Measurements from ENCODE around the gene GPR107. TPM values are rescaled to one million over a fixed set of nuclear protein-coding genes. Genes with fewer than 3 reads are reported as not detected.

The GPR107 gene
- total RNA-seq, 1 donor from 2014 or later, result 20.4 TPM

- intact Hi-C loops (cut with DNase I), result no loop called here
- no peak for DNase-seq
- no peak for ATAC-seq (ENCODE audit: poor library complexity)
These were observed 29.1 kb upstream of the GPR107 start for GRCh38 chr9:130024597-130024994.

GRCh38 chr9:130026583-130027340, 26.9 kb upstream of the GPR107 start:
- intact Hi-C loops (cut with DNase I), result no loop called here
- ATAC-seq (ENCODE audit: poor library complexity), result no peak
- no peak for DNase-seq

GRCh38 chr9:130027533-130028365, 26.0 kb upstream of the GPR107 start:
- intact Hi-C loops (cut with DNase I), result no loop called here
- DNase-seq (no peak), ATAC-seq (ENCODE audit: poor library complexity) (no peak)

GRCh38 chr9:130028493-130029222, 25.0 kb upstream of the GPR107 start:
- DNase-seq (no peak), ATAC-seq (ENCODE audit: poor library complexity) (peak; percentile 69)
- intact Hi-C loops (cut with DNase I), result no loop called here

- intact Hi-C loops (cut with DNase I), result no loop called here
- ATAC-seq (ENCODE audit: poor library complexity) (no peak), DNase-seq (no peak)
These were observed 24.3 kb upstream of the GPR107 start for GRCh38 chr9:130029223-130029973.

- DNase-seq (no peak), ATAC-seq (ENCODE audit: poor library complexity) (no peak)
- intact Hi-C loops (cut with DNase I), result no loop called here
These were observed 23.0 kb upstream of the GPR107 start for GRCh38 chr9:130030651-130031127.

- DNase-seq, result no peak
- no peak for ATAC-seq (ENCODE audit: poor library complexity)
- intact Hi-C loops (cut with DNase I), result no loop called here
These were observed 19.1 kb upstream of the GPR107 start for GRCh38 chr9:130034570-130034969.

- intact Hi-C loops (cut with DNase I), result no loop called here
- DNase-seq, result no peak
- ATAC-seq (ENCODE audit: poor library complexity), result no peak
These were observed 17.6 kb upstream of the GPR107 start for GRCh38 chr9:130036099-130036498.

- DNase-seq (no peak), ATAC-seq (ENCODE audit: poor library complexity) (no peak)
- intact Hi-C loops (cut with DNase I), result loop anchor here (5.0 to 10.0 kb wide), 2 partner anchors 75 to 152 kb away; no protein-coding TSS in a partner anchor
These were observed 14.1 kb upstream of the GPR107 start for GRCh38 chr9:130039528-130040147.

- DNase-seq (no peak), ATAC-seq (ENCODE audit: poor library complexity) (no peak)
- intact Hi-C loops (cut with DNase I), result loop anchor here (5.0 to 10.0 kb wide), 2 partner anchors 76 to 154 kb away; no protein-coding TSS in a partner anchor
These were observed 12.6 kb upstream of the GPR107 start for GRCh38 chr9:130040984-130041647.

- intact Hi-C loops (cut with DNase I), result loop anchor here (5.0 to 10.0 kb wide), 2 partner anchors 77 to 155 kb away; no protein-coding TSS in a partner anchor
- DNase-seq, result peak; percentile 50
- no peak for ATAC-seq (ENCODE audit: poor library complexity)
These were observed 11.9 kb upstream of the GPR107 start for GRCh38 chr9:130041648-130042405.

GRCh38 chr9:130042406-130042884, 11.3 kb upstream of the GPR107 start:
- intact Hi-C loops (cut with DNase I), result loop anchor here (5.0 to 10.0 kb wide), 2 partner anchors 78 to 155 kb away; no protein-coding TSS in a partner anchor
- DNase-seq (peak; percentile 69), ATAC-seq (ENCODE audit: poor library complexity) (peak; percentile 38)

- peak; percentile 97 for ATAC-seq (ENCODE audit: poor library complexity)
- DNase-seq, result peak; percentile 90
- intact Hi-C loops (cut with DNase I), result loop anchor here (5.0 to 10.0 kb wide), 2 partner anchors 78 to 156 kb away; no protein-coding TSS in a partner anchor
These were observed 10.6 kb upstream of the GPR107 start, which contains the start of gene FNBP1 for GRCh38 chr9:130042885-130043653. Gene FNBP1, minus strand, starts transcription at chr9:130043189. Its CDS starts 214 bp downstream, at chr9:130042975.

GRCh38 chr9:130043654-130044623, 9.8 kb upstream of the GPR107 start:
- ATAC-seq (ENCODE audit: poor library complexity) (peak; percentile 40), DNase-seq (peak; percentile 67)
- intact Hi-C loops (cut with DNase I), result loop anchor here (5.0 to 10.0 kb wide), 2 partner anchors 79 to 157 kb away; no protein-coding TSS in a partner anchor

Data from Right ventricle myocardium superior (tissue), 1 donor.